ENCODE data around the gene TMEM215. TPM values are rescaled to one million over a fixed set of nuclear protein-coding genes. Genes with fewer than 3 reads are reported as not detected.

TMEM215 gene
- total RNA-seq, 3 donors from 2014 or later = not detected

DNA sequence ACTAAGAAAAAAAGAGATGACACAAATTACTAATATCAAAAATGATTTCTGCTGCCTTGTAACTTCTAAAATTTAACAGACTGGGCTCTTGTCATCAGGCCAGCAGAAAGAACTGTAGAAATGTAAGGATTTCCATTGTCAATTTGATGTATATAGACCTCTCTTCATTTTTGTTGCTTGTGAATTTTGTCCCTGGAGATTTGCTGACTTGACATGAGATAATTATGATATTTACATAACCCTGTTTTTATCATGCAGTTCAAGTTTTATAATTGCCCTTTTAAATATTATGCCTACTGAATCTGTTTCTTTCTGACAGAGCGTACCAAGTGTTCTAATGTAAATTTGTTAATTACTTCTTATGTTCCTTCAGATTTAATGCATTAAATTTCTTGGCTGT, 23.9 kb downstream of the TMEM215 start:
- TF ChIP-seq, protein P1, sequence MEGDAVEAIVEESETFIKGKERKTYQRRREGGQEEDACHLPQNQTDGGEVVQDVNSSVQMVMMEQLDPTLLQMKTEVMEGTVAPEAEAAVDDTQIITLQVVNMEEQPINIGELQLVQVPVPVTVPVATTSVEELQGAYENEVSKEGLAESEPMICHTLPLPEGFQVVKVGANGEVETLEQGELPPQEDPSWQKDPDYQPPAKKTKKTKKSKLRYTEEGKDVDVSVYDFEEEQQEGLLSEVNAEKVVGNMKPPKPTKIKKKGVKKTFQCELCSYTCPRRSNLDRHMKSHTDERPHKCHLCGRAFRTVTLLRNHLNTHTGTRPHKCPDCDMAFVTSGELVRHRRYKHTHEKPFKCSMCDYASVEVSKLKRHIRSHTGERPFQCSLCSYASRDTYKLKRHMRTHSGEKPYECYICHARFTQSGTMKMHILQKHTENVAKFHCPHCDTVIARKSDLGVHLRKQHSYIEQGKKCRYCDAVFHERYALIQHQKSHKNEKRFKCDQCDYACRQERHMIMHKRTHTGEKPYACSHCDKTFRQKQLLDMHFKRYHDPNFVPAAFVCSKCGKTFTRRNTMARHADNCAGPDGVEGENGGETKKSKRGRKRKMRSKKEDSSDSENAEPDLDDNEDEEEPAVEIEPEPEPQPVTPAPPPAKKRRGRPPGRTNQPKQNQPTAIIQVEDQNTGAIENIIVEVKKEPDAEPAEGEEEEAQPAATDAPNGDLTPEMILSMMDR (IDR thresholded peaks at IDR 0.05) = no peak
- TF ChIP-seq POLR2A (IDR thresholded peaks at IDR 0.05) = no peak
- no peak for TF ChIP-seq POLR2AphosphoS5 (IDR thresholded peaks at IDR 0.05)
- Histone ChIP-seq H3K27ac (no peak overlapping the region), H3K4me1 (no peaks in the 10 kb centered on the region), H3K4me3 (no peak overlapping the region), H3K27me3 (no peaks in the 10 kb centered on the region), H3K36me3 (no peaks in the 10 kb centered on the region), H3K9me3 (peaks cover 0 to 38% of the 10 kb centered on the region in 2 donors)
- intact Hi-C loops (cut with DNase I; ENCODE audit: low total_unique reads) = no loop called here
- DNase-seq (ENCODE audit: low spot score in 2 of 2) = no peak

DNA sequence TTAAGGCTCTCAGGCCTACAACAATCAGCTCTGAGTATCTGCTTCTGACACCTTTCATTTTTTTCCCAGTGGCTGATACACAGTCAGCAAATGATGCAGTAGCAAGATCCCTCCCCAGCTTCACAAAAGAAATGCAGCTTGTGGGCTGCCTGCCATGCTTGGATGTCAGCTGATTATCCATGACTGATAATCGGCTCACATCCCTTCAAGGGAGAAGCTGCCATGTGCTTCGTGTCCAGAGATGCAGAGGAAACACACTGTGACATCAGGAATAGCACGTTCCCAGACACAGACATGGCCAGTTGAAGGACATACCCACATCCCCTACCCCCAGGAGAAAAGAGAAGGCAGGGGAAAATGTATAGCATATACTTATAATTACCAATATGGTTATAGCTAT, 27.9 kb downstream of the TMEM215 start:
- TF ChIP-seq POLR2A (IDR thresholded peaks at IDR 0.05) (no peak), POLR2AphosphoS5 (IDR thresholded peaks at IDR 0.05) (no peak)
- TF ChIP-seq, protein P1 (IDR thresholded peaks at IDR 0.05) = no peak
- Histone ChIP-seq H3K27me3 (no peaks in the 10 kb centered on the region), H3K9me3 (peaks cover 0 to 23% of the 10 kb centered on the region in 2 donors), H3K4me3 (no peak overlapping the region), H3K36me3 (no peaks in the 10 kb centered on the region), H3K4me1 (no peaks in the 10 kb centered on the region), H3K27ac (no peak overlapping the region)
- intact Hi-C loops (cut with DNase I; ENCODE audit: low total_unique reads) = no loop called here
- no peak for DNase-seq (ENCODE audit: low spot score in 2 of 2)

DNA sequence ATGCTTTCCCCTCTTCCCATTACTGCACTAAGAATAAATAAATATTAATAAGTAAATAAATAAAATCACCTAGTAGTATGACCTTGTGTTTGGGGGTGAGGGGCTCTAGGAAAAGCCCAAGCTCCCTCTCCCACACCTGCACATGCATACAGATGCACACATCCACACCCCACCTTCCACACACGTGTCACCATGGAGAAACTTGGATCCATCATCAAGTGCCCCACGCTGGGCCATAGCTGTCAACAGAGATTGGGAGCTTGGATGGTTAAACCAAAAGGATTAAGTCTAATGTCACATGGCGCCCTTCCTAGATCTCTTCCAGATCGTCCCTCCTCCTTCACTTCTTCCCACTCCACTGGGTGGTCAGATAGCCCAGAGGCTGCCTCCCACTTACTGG, 37.0 kb downstream of the TMEM215 start:
- DNase-seq (ENCODE audit: low spot score in 2 of 2) = no peak
- Histone ChIP-seq H3K9me3 (no peaks in the 10 kb centered on the region), H3K36me3 (no peaks in the 10 kb centered on the region), H3K4me1 (no peaks in the 10 kb centered on the region), H3K4me3 (no peak overlapping the region), H3K27ac (no peak overlapping the region), H3K27me3 (no peaks in the 10 kb centered on the region)
- intact Hi-C loops (cut with DNase I; ENCODE audit: low total_unique reads) = no loop called here
- TF ChIP-seq POLR2A (IDR thresholded peaks at IDR 0.05) (no peak), POLR2AphosphoS5 (IDR thresholded peaks at IDR 0.05) (no peak)
- TF ChIP-seq, protein P1 (IDR thresholded peaks at IDR 0.05) = no peak

DNA sequence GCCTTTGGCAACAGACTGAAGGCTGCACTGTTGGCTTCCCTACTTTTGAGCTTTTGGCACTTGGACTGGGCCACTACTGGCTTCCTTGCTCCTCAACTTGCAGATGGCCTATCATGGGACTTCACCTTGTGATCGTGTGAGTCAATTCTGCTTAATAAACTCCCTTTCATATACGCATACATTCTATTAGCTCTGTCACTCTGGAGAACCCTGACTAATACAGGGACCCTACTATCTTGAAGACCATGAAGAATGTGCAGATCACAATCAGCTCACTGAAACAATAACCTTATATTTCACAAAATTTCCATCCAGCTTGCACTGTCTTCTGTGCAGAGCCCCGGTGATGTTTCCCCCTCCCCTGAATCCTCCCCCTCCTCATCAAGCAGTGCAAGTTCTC, 39.8 kb downstream of the TMEM215 start:
- H3K27me3 ChIP-seq = no peaks in the 10 kb centered on the region
- H3K9me3 ChIP-seq = no peaks in the 10 kb centered on the region
- no peak overlapping the region for H3K27ac ChIP-seq
- no peak for DNase-seq (ENCODE audit: low spot score in 2 of 2)
- intact Hi-C loops (cut with DNase I; ENCODE audit: low total_unique reads) = no loop called here
- TF ChIP-seq POLR2AphosphoS5 (IDR thresholded peaks at IDR 0.05) (no peak), POLR2A (IDR thresholded peaks at IDR 0.05) (no peak)
- no peak overlapping the region for H3K4me3 ChIP-seq
- H3K4me1 ChIP-seq = no peaks in the 10 kb centered on the region
- no peaks in the 10 kb centered on the region for H3K36me3 ChIP-seq

DNA sequence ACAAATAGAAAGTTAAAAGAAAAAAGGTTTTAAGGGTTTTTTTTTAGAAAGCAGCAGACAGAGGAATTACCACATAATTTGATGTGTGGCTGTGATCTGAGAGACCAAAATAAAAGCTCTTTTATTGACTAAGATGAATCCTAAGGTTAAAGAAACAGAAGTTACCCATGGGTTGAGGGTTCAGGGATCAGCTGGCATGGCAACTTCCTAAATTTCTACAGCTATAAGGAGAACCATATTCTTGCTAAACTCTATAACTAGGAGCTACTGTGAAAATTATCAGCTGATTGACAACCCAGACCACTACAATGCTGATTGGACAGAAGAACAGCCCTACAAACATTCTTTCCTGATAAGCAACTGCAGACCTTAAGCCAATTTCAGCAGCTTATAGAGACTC, 40.2 kb downstream of the TMEM215 start:
- H3K36me3 ChIP-seq = no peaks in the 10 kb centered on the region
- H3K4me3 ChIP-seq = no peak overlapping the region
- no peaks in the 10 kb centered on the region for H3K4me1 ChIP-seq
- no peaks in the 10 kb centered on the region for H3K9me3 ChIP-seq
- no peak overlapping the region for H3K27ac ChIP-seq
- intact Hi-C loops (cut with DNase I; ENCODE audit: low total_unique reads) = no loop called here
- no peak for DNase-seq (ENCODE audit: low spot score in 2 of 2)
- no peak for TF ChIP-seq POLR2AphosphoS5 (IDR thresholded peaks at IDR 0.05)
- TF ChIP-seq, protein P1 (IDR thresholded peaks at IDR 0.05) = no peak
- no peak for TF ChIP-seq POLR2A (IDR thresholded peaks at IDR 0.05)
- no peaks in the 10 kb centered on the region for H3K27me3 ChIP-seq

DNA sequence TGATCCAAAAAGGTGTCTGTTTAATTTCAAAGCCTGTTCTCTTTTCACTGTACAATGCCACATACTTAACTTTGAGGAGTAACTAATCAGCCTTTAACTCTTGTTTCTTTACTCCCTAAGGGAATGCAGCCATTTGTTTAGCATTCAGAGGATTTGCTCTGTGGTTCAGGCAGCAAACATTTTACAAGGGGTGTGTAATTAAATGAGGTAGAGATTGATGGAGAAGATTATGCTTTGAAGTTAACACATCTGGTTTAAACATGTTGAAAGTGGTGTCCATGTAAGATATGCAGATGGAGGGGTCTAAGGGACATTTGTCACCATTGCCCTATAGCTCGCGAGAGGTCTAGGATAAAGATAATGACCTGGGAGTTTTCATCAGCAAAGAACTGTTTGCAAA, 41.9 kb downstream of the TMEM215 start:
- Histone ChIP-seq H3K27ac (no peak overlapping the region), H3K4me1 (no peaks in the 10 kb centered on the region), H3K9me3 (no peaks in the 10 kb centered on the region), H3K27me3 (no peaks in the 10 kb centered on the region), H3K36me3 (no peaks in the 10 kb centered on the region), H3K4me3 (no peak overlapping the region)
- no peak for DNase-seq (ENCODE audit: low spot score in 2 of 2)
- no peak for TF ChIP-seq POLR2A (IDR thresholded peaks at IDR 0.05)
- no peak for TF ChIP-seq POLR2AphosphoS5 (IDR thresholded peaks at IDR 0.05)
- TF ChIP-seq, protein P1 (IDR thresholded peaks at IDR 0.05) = no peak
- intact Hi-C loops (cut with DNase I; ENCODE audit: low total_unique reads) = no loop called here

Measured in breast epithelium (tissue), 4 donors.